Epithelial cell of esophagus (primary cell): ENCODE results near the gene NES.

Experiments
- DNase-seq: peaks from one replicate; pipeline ENCODE4 v3.0.0; 2010; ENCODE audit warnings: low read depth
- H3K4me3 ChIP-seq: 2 replicates; pipeline ENCODE4 v1.5.1; 2011; ENCODE audit warnings: mild to moderate bottlenecking, low read length, control low read depth
- CTCF ChIP-seq: IDR thresholded peaks from 2 replicates; pipeline ENCODE4 v1.5.1; 2011; ENCODE audit warnings: low read depth, mild to moderate bottlenecking, low read length, control low read depth, inconsistent platforms; ENCODE audit not compliant: insufficient read depth; ENCODE audit errors: missing control alignments

The NES gene

GRCh38 chr1:156670359-156670758 is 6.8 kb downstream of the NES start:
- no peak for DNase-seq
- no peak for TF ChIP-seq CTCF
- H3K4me3 ChIP-seq, result no peak overlapping the region

GRCh38 chr1:156669794-156670193 is 7.4 kb downstream of the NES start:
- no peak for DNase-seq
- TF ChIP-seq CTCF, result no peak
- H3K4me3 ChIP-seq, result no peak overlapping the region

GRCh38 chr1:156668801-156669637 is 8.2 kb downstream of the NES start:
- no peak for TF ChIP-seq CTCF
- no peak for DNase-seq
- H3K4me3 ChIP-seq, result no peak overlapping the region

GRCh38 chr1:156667968-156668709 is 9.1 kb downstream of the NES start:
- no peak overlapping the region for H3K4me3 ChIP-seq
- no peak for TF ChIP-seq CTCF
- DNase-seq, result no peak

- TF ChIP-seq CTCF, result no peak
- H3K4me3 ChIP-seq, result no peak overlapping the region
- no peak for DNase-seq
These were observed 9.6 kb downstream of the NES start for GRCh38 chr1:156667610-156667967.

GRCh38 chr1:156666862-156667609 is 10.2 kb downstream of the NES start:
- no peak for DNase-seq
- no peak overlapping the region for H3K4me3 ChIP-seq
- TF ChIP-seq CTCF, result no peak
